ENCODE measurements around the gene EEPD1.
A peak's percentile ranks its signal among the peaks of the same experiment; 100 is the strongest.

The EEPD1 gene

DNA sequence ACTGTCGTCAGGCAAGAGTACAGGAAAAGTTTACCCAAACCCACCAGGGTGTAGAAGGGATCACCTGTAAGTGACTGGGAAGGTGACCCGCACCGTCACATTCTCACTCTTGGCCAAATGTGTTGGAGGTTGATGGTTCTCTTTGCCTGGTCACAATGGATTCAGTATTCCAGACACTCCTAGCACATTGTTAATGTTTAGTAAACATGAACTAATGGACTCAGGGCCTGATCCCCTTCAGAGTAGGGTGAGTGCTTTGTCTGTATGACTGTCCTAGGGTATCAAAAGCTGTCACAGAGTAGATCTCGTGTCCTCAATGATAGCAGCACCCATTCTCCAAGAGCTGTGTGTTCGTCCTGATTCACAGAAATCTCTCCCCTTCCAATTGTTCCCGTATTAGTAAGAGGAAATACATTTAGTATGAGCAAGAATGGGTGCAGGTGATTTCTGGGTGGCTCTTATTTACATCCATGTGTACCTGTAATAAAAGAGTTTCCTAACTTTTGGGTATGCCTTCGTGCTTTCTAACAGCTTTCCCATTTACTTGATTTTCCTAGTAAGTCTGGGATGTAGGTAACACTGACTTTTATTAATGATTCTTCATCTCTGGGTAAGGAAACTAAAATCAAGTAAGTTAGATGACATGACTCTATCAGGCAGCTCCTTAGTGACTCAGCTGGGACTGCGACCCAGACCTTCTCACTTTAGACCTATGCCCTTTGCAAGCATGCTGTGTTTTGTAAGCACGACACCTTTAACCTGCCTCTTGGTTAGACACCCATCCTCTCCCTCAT is 4.7 kb downstream of the EEPD1 start:
- DNase-seq: no peak

- no peak for DNase-seq
These were observed 5.2 kb downstream of the EEPD1 start for GRCh38 chr7:36158321-36158605.

DNA sequence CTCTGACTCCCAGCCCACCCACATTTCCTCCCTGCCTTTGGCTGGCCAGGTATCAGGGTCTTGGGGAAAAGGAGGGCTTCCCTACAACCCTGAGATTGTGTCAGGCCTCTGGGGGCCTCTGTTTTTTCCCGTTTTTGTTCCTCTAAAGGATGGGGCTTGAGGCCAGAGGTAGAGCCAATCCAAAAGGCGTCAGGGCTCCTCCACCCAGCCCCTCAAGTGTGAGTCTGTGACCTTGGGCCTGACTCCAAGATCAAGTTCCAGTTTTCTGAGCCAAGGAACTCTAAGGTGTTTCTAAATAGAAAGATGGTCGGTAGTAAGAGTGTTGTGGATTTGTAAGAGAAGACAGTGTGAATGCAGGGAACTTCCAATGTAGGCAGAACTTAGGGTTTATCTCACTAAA is 6.6 kb downstream of the EEPD1 start:
- no peak for DNase-seq

DNA sequence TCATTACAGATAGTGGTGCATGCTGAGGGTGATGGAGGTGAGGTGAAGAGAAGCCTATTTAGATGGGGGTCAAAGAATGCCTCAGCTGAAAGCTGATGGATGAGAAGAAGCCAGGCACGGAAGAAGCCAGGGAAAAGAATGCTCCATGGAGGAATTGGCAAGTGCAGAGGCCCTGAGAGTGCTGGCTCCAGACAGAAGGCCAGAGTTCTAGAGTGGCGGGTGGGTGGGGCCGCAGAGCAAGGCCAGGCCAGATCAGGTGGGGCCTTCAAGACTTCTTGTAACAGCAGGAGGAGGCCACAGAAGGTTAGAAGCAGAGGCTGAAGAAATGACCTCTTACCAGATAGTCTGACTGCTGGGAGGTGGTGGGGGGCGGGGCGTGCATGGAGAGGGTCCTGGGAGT is 7.3 kb downstream of the EEPD1 start:
- no peak for DNase-seq

DNA sequence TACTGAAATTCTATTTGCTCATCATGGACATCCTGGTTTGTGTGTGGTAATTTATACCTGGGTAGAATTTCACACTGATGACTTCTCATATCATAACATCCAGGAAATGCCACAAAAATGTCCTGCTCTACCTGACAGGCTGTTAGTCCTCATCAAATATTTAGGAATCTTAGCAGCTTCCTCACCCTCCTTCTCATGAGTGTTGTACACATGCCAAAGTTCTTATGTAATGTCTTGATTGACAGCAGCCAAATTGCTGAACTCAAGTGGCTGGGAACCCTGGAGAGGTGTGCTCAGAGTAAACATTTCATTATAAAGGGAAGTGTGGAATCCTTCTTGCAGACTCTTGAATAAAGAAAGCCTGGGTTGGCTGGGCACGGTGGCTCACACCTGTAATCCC is 8.9 kb downstream of the EEPD1 start:
- no peak for DNase-seq

DNA sequence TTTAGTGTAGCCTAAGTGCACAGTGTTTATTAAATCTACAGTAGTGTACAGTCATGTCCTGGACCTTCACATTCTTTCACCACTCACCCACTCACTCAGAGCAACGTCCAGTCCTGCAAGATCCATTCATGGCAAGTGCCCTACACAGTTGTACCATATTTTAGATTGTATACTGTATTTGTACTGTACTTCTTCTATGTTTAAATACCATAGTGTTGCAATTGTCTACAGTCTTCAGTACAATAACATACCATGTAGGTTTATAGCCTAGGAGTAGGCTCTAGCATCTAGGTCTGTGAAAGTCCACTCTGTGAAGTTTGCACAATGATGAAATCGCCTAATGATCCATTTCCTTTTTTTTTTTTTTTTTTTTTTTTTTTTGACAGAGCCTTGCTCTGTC is 12.0 kb downstream of the EEPD1 start:
- no peak for DNase-seq

GRCh38 chr7:36165802-36166201 is 12.7 kb downstream of the EEPD1 start:
- DNase-seq: no peak

GRCh38 chr7:36167403-36168050 is 14.5 kb downstream of the EEPD1 start:
- DNase-seq: no peak

GRCh38 chr7:36171503-36171902 is 18.4 kb downstream of the EEPD1 start:
- DNase-seq: peak in 1 of 5 donors; percentile 44

- no peak for DNase-seq
These were observed 22.8 kb downstream of the EEPD1 start for GRCh38 chr7:36175886-36176285.

- DNase-seq: no peak
These were observed 23.6 kb downstream of the EEPD1 start for GRCh38 chr7:36176697-36177096.

- no peak for DNase-seq
These were observed 27.1 kb downstream of the EEPD1 start for GRCh38 chr7:36180121-36180520.

GRCh38 chr7:36181668-36182067 is 28.6 kb downstream of the EEPD1 start:
- no peak for DNase-seq

DNA sequence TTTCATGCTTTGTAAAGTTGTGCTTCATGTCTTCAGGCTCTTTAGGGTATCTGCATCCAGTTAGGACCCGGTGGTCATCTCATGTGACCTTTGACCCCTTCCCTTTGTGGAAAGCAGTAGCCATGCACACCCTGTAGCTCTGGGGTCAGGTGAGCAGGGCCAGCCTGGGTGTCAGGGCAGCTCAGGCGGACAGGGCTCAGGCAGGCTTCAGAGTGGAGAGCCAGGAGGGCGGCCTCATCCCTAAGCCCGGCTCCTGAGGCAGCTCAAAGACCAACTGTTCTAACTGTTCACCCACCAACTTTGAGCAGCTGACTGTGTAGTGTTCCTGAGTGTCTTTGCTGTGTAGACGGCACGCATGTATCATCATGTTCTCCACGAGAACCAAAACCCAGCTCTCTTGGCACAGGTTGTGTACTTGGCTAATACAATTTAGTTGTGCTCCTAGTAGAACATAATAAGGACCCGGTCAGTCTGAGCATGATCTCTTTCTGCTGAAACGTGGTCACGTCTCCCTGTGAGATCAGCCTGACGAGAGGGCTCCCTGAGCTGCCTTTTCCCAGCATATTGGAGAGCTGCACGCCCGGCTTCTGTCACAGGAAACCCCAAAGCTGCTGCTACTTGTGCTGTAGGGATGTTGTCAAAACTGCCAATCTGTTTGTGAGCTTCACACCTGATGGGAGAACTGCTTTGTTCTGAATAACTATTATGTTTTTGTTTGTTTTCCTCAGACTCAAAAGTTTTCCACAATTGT is 30.0 kb downstream of the EEPD1 start:
- no peak for DNase-seq

DNA sequence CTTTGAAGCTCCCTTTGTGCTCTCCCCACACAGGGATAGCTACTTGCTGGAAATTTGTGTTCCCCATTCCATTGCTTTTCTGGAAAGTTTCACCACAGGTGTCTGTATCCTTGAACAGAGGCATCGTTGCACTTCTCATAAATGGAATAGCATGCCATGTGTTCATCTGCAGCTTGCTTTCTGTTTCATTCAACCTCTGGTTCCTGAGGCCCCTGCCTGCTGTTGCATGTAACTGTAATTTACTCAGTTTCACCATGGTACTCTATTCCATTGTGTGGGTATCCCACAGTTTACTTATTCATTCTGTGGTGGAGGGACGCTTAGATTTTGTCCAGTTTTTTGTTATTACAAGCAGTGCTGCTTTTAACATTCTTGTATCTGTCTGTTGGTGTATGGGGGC is 32.0 kb downstream of the EEPD1 start:
- DNase-seq: no peak

DNA sequence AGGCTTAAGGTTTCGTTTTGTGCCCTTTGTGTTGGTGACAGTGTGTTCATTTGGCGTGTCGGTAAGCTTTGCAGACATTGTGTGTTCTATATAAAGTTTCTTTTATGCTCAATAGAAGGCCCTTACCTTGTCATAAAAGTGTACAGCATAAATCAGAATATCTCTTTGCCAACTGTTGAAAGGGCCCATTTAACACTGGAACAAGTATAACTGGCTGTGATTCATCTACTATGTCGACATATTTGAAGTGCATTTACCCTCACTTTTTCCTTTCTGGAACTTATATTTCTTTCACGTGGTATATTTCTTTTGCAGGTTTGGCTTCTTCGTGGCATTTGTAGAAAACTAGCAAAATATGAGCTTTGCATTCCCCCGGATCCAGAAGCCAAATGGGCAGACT is 32.7 kb downstream of the EEPD1 start:
- no peak for DNase-seq

GRCh38 chr7:36186359-36187121 is 33.5 kb downstream of the EEPD1 start:
- DNase-seq: no peak

- no peak for DNase-seq
These were observed 35.2 kb downstream of the EEPD1 start for GRCh38 chr7:36188266-36188665.

DNA sequence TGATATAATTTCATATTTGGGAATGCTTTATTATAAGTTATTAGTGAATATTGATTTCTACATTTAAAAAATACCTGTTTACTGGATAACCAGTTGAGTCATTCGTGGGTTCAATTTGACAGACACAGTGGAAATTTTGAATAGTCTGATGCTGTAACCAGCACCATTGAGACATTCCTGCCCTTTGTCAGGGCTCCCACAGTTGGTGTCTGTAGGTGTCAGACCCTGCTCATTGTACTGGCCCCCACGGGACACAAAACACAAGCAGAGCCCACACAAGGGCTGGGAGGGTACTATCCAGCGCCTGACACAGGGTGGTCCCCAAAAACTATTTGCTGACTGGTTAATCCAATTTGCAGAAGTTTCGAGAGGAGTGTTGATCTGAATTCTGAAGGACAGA is 35.9 kb downstream of the EEPD1 start:
- no peak for DNase-seq

DNA sequence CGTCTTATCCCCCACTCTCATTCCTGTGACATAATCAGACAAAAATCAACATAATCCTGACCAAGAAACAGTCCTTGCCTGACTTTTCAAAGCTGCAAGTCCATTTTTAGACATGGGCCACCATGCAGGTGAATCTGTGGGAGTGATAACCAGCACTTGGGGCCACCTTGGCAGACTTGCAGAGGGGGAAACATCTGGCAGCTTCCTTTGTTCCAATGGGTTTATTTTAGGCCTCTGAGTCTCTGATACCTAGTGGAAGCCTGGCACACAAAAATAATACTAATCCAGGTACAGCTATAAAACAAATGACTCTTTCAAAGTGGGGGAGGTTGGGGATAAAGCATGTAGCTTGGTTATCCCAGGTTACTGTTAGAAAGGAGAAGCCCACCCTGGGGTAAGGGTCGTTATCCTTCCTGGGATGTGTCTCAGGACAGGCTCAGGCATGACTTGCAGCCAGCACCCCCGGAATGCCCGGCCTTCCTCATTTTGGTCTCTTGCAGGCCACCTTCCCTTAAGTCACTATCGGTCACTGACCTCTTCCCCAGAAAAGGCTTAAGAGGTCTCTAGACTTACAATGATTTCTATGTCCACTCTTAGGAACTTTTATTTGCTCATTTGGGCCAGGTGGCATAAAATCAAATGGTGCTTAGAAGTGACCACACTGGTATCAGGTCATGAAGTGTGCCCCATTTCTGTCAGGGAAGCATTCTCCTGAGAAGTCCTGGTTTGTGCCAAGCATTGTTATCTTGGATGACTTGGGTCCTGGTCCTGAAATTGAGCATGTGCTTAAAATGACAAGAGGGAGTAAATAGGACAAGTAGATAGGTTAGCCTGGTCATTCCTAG is 37.6 kb downstream of the EEPD1 start:
- no peak for DNase-seq

- DNase-seq: no peak
These were observed 38.4 kb downstream of the EEPD1 start for GRCh38 chr7:36191292-36191920.

All from T-helper 1 cell (primary cell).